ENCODE results near the gene ITGAX.

ITGAX gene

GRCh38 chr16:31395647-31396046 lies 40.7 kb downstream of the ITGAX start:
- Histone ChIP-seq H3K9ac (ENCODE audit: low read length) (no peak overlapping the region), H3K56ac (ENCODE audit: low read length) (no peak overlapping the region), H2BK5ac (ENCODE audit: low read length) (no peak overlapping the region), H3K79me2 (ENCODE audit: control insufficient read depth, insufficient read depth, low read length) (no peaks in the 10 kb centered on the region), H3K4me1 (ENCODE audit: control insufficient read depth, low read depth, low read length) (no peaks in the 10 kb centered on the region), H3K4me2 (ENCODE audit: low read length) (no peak overlapping the region), H2BK15ac (replicated peaks; ENCODE audit: low read depth) (no peak overlapping the region), H2AK5ac (ENCODE audit: low read length) (no peak overlapping the region), H3K27ac (ENCODE audit: low read depth, low read length) (no peak overlapping the region), H2BK120ac (ENCODE audit: low read depth, low read length) (no peak overlapping the region), H3K23ac (ENCODE audit: low read length) (no peak overlapping the region), H3K79me1 (ENCODE audit: low read length) (no peaks in the 10 kb centered on the region), H3K27me3 (ENCODE audit: insufficient read depth, low read length, poor library complexity) (no peaks in the 10 kb centered on the region), H4K5ac (ENCODE audit: low read length) (no peak overlapping the region), H3K18ac (ENCODE audit: low read length) (no peak overlapping the region), H3K4ac (ENCODE audit: low read depth, low read length) (no peak overlapping the region), H3K36me3 (ENCODE audit: control insufficient read depth, insufficient read depth, low read length) (no peaks in the 10 kb centered on the region), H3K4me3 (ENCODE audit: low read length) (no peak overlapping the region), H4K8ac (ENCODE audit: low read depth, low read length) (no peak overlapping the region)
- WGBS (ENCODE audit: extremely low coverage, insufficient coverage, low lambda C conversion rate), result no CpG with 5 or more reads among the region's 6 CpGs
- no peak for DNase-seq

GRCh38 chr16:31397096-31397660 lies 42.2 kb downstream of the ITGAX start:
- no CpG with 5 or more reads among the region's 18 CpGs for WGBS (ENCODE audit: extremely low coverage, insufficient coverage, low lambda C conversion rate)
- no peaks in the 10 kb centered on the region for H3K79me2 ChIP-seq (ENCODE audit: control insufficient read depth, insufficient read depth, low read length)
- no peak overlapping the region for H2BK120ac ChIP-seq (ENCODE audit: low read depth, low read length)

GRCh38 chr16:31397701-31398100 lies 42.7 kb downstream of the ITGAX start:
- Histone ChIP-seq H3K4me2 (ENCODE audit: low read length) (no peak overlapping the region), H4K5ac (ENCODE audit: low read length) (no peak overlapping the region), H3K79me1 (ENCODE audit: low read length) (no peaks in the 10 kb centered on the region), H2BK120ac (ENCODE audit: low read depth, low read length) (no peak overlapping the region), H3K23ac (ENCODE audit: low read length) (no peak overlapping the region), H2BK5ac (ENCODE audit: low read length) (no peak overlapping the region), H2AK5ac (ENCODE audit: low read length) (no peak overlapping the region), H3K18ac (ENCODE audit: low read length) (no peak overlapping the region), H3K4me1 (ENCODE audit: control insufficient read depth, low read depth, low read length) (no peaks in the 10 kb centered on the region), H3K4me3 (ENCODE audit: low read length) (no peak overlapping the region), H3K9ac (ENCODE audit: low read length) (no peak overlapping the region), H3K56ac (ENCODE audit: low read length) (no peak overlapping the region), H3K36me3 (ENCODE audit: control insufficient read depth, insufficient read depth, low read length) (no peaks in the 10 kb centered on the region), H3K79me2 (ENCODE audit: control insufficient read depth, insufficient read depth, low read length) (no peaks in the 10 kb centered on the region), H2BK15ac (replicated peaks; ENCODE audit: low read depth) (no peak overlapping the region), H3K4ac (ENCODE audit: low read depth, low read length) (no peak overlapping the region), H3K27ac (ENCODE audit: low read depth, low read length) (no peak overlapping the region), H3K27me3 (ENCODE audit: insufficient read depth, low read length, poor library complexity) (no peaks in the 10 kb centered on the region), H4K8ac (ENCODE audit: low read depth, low read length) (no peak overlapping the region)
- WGBS (ENCODE audit: extremely low coverage, insufficient coverage, low lambda C conversion rate), result no CpG with 5 or more reads among the region's 9 CpGs
- no peak for DNase-seq

More at GRCh38 chr16:31397096-31397660, 42.2 kb downstream of the ITGAX start:
- Histone ChIP-seq H2BK15ac (replicated peaks; ENCODE audit: low read depth) (no peak overlapping the region), H3K4ac (ENCODE audit: low read depth, low read length) (no peak overlapping the region), H2BK5ac (ENCODE audit: low read length) (no peak overlapping the region), H3K23ac (ENCODE audit: low read length) (no peak overlapping the region), H3K18ac (ENCODE audit: low read length) (no peak overlapping the region), H3K4me3 (ENCODE audit: low read length) (no peak overlapping the region), H3K56ac (ENCODE audit: low read length) (no peak overlapping the region), H3K79me1 (ENCODE audit: low read length) (no peaks in the 10 kb centered on the region), H3K4me2 (ENCODE audit: low read length) (no peak overlapping the region), H4K5ac (ENCODE audit: low read length) (no peak overlapping the region), H4K8ac (ENCODE audit: low read depth, low read length) (no peak overlapping the region), H2AK5ac (ENCODE audit: low read length) (no peak overlapping the region), H3K27ac (ENCODE audit: low read depth, low read length) (no peak overlapping the region), H3K9ac (ENCODE audit: low read length) (no peak overlapping the region), H3K36me3 (ENCODE audit: control insufficient read depth, insufficient read depth, low read length) (no peaks in the 10 kb centered on the region), H3K4me1 (ENCODE audit: control insufficient read depth, low read depth, low read length) (no peaks in the 10 kb centered on the region), H3K27me3 (ENCODE audit: insufficient read depth, low read length, poor library complexity) (no peaks in the 10 kb centered on the region)
- DNase-seq, result no peak

DNA sequence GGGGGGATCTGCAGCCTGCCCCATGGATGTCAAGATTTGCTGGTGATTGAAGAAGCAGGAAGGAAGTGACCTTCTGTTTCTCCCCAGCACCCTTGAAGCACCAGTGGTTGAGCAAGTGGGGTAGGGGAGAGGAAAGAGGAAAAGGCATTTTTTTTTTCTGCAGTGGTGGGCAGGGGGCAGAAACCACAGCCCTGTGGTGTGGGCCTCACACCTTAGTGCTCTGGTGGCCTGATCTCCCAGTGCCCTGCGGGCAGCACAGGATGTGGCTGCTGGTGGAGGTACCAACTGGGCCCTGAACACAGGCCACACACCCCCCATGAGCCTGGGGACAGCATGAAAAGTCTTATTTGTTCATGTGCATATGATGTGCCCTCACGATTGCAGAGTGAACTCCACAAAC lies 45.2 kb downstream of the ITGAX start:
- H2AK5ac ChIP-seq (ENCODE audit: low read length), result no peak overlapping the region
- H3K4me3 ChIP-seq (ENCODE audit: low read length), result no peak overlapping the region
- no peaks in the 10 kb centered on the region for H3K36me3 ChIP-seq (ENCODE audit: control insufficient read depth, insufficient read depth, low read length)
- no peaks in the 10 kb centered on the region for H3K79me1 ChIP-seq (ENCODE audit: low read length)
- H3K18ac ChIP-seq (ENCODE audit: low read length), result no peak overlapping the region
- H3K27me3 ChIP-seq (ENCODE audit: insufficient read depth, low read length, poor library complexity), result no peaks in the 10 kb centered on the region
- H2BK5ac ChIP-seq (ENCODE audit: low read length), result no peak overlapping the region
- no peak overlapping the region for H2BK120ac ChIP-seq (ENCODE audit: low read depth, low read length)
- H3K4me2 ChIP-seq (ENCODE audit: low read length), result no peak overlapping the region
- H3K56ac ChIP-seq (ENCODE audit: low read length), result no peak overlapping the region
- no peak overlapping the region for H3K27ac ChIP-seq (ENCODE audit: low read depth, low read length)
- no peaks in the 10 kb centered on the region for H3K79me2 ChIP-seq (ENCODE audit: control insufficient read depth, insufficient read depth, low read length)
- no peak for DNase-seq
- H3K23ac ChIP-seq (ENCODE audit: low read length), result no peak overlapping the region
- WGBS (ENCODE audit: extremely low coverage, insufficient coverage, low lambda C conversion rate), result no CpG with 5 or more reads among the region's 2 CpGs
- H4K5ac ChIP-seq (ENCODE audit: low read length), result no peak overlapping the region
- no peak overlapping the region for H3K4ac ChIP-seq (ENCODE audit: low read depth, low read length)
- H4K8ac ChIP-seq (ENCODE audit: low read depth, low read length), result no peak overlapping the region
- H2BK15ac ChIP-seq (replicated peaks; ENCODE audit: low read depth), result no peak overlapping the region
- no peak overlapping the region for H3K9ac ChIP-seq (ENCODE audit: low read length)
- no peaks in the 10 kb centered on the region for H3K4me1 ChIP-seq (ENCODE audit: control insufficient read depth, low read depth, low read length)

GRCh38 chr16:31401436-31401835 lies 46.5 kb downstream of the ITGAX start:
- no peak overlapping the region for H3K4me2 ChIP-seq (ENCODE audit: low read length)
- no peak overlapping the region for H3K27ac ChIP-seq (ENCODE audit: low read depth, low read length)
- H3K9ac ChIP-seq (ENCODE audit: low read length), result no peak overlapping the region
- no peak overlapping the region for H2AK5ac ChIP-seq (ENCODE audit: low read length)
- no peaks in the 10 kb centered on the region for H3K27me3 ChIP-seq (ENCODE audit: insufficient read depth, low read length, poor library complexity)
- no peak overlapping the region for H3K23ac ChIP-seq (ENCODE audit: low read length)
- H3K56ac ChIP-seq (ENCODE audit: low read length), result no peak overlapping the region
- no peak overlapping the region for H3K4ac ChIP-seq (ENCODE audit: low read depth, low read length)
- no peak overlapping the region for H4K5ac ChIP-seq (ENCODE audit: low read length)
- H3K4me1 ChIP-seq (ENCODE audit: control insufficient read depth, low read depth, low read length), result no peaks in the 10 kb centered on the region
- H3K4me3 ChIP-seq (ENCODE audit: low read length), result no peak overlapping the region
- H4K8ac ChIP-seq (ENCODE audit: low read depth, low read length), result no peak overlapping the region
- H3K18ac ChIP-seq (ENCODE audit: low read length), result no peak overlapping the region
- no peaks in the 10 kb centered on the region for H3K79me2 ChIP-seq (ENCODE audit: control insufficient read depth, insufficient read depth, low read length)
- no peak overlapping the region for H2BK5ac ChIP-seq (ENCODE audit: low read length)
- no peak overlapping the region for H2BK15ac ChIP-seq (replicated peaks; ENCODE audit: low read depth)
- DNase-seq, result no peak
- no peaks in the 10 kb centered on the region for H3K36me3 ChIP-seq (ENCODE audit: control insufficient read depth, insufficient read depth, low read length)
- H2BK120ac ChIP-seq (ENCODE audit: low read depth, low read length), result no peak overlapping the region
- no CpG with 5 or more reads among the region's 11 CpGs for WGBS (ENCODE audit: extremely low coverage, insufficient coverage, low lambda C conversion rate)
- no peaks in the 10 kb centered on the region for H3K79me1 ChIP-seq (ENCODE audit: low read length)

DNA sequence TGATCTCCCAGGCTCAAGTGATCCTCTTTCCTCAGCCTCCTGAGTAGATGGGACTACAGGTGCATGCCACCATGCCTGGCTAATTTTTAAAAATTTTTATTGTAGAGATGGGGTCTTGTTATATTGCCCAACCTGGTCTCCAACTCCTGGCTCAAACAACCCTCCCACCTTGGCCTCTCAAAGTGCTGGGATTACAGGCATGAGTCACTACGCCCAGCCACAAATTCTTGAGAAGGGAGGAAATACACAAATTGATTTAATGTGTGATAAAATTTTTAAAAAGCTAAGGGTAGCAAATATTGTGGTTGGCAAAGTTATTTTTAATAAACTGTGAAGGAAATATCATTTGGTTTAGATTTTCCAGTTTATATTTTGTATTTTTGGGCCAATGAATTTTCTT lies 47.7 kb downstream of the ITGAX start:
- H3K79me1 ChIP-seq (ENCODE audit: low read length), result no peaks in the 10 kb centered on the region
- no CpG with 5 or more reads among the region's 1 CpG for WGBS (ENCODE audit: extremely low coverage, insufficient coverage, low lambda C conversion rate)
- H3K79me2 ChIP-seq (ENCODE audit: control insufficient read depth, insufficient read depth, low read length), result no peaks in the 10 kb centered on the region
- no peak overlapping the region for H3K4ac ChIP-seq (ENCODE audit: low read depth, low read length)
- no peak overlapping the region for H3K4me3 ChIP-seq (ENCODE audit: low read length)
- no peak overlapping the region for H3K18ac ChIP-seq (ENCODE audit: low read length)
- H3K36me3 ChIP-seq (ENCODE audit: control insufficient read depth, insufficient read depth, low read length), result no peaks in the 10 kb centered on the region
- no peak overlapping the region for H2BK120ac ChIP-seq (ENCODE audit: low read depth, low read length)
- H3K27me3 ChIP-seq (ENCODE audit: insufficient read depth, low read length, poor library complexity), result no peaks in the 10 kb centered on the region
- H2BK15ac ChIP-seq (replicated peaks; ENCODE audit: low read depth), result no peak overlapping the region
- DNase-seq, result no peak
- no peak overlapping the region for H2AK5ac ChIP-seq (ENCODE audit: low read length)
- no peaks in the 10 kb centered on the region for H3K4me1 ChIP-seq (ENCODE audit: control insufficient read depth, low read depth, low read length)
- no peak overlapping the region for H3K4me2 ChIP-seq (ENCODE audit: low read length)
- H3K9ac ChIP-seq (ENCODE audit: low read length), result no peak overlapping the region
- no peak overlapping the region for H3K23ac ChIP-seq (ENCODE audit: low read length)
- no peak overlapping the region for H3K56ac ChIP-seq (ENCODE audit: low read length)
- no peak overlapping the region for H3K27ac ChIP-seq (ENCODE audit: low read depth, low read length)
- H2BK5ac ChIP-seq (ENCODE audit: low read length), result no peak overlapping the region
- H4K8ac ChIP-seq (ENCODE audit: low read depth, low read length), result no peak overlapping the region
- no peak overlapping the region for H4K5ac ChIP-seq (ENCODE audit: low read length)
